HepG2 (cell line): ENCODE measurements around the gene INTS7. TPM values are rescaled to one million over a fixed set of nuclear protein-coding genes. Genes with fewer than 3 reads are reported as not detected.

Experiments used
- DMAP1 ChIP-seq: IDR thresholded peaks from 2 replicates; pipeline ENCODE4 v1.6.1; 2016
- GTF3A ChIP-seq: sonication (generic); formaldehyde crosslinking; conservative IDR thresholded peaks from 2 replicates; pipeline ENCODE4 v1.4.0; 2020; ENCODE audit warnings: mild to moderate bottlenecking, missing genetic modification reagents
- KAT7 ChIP-seq: IDR thresholded peaks from 2 replicates; pipeline ENCODE4 v1.6.1; 2018; ENCODE audit warnings: borderline replicate concordance, missing compliant biosample characterization
- NR2C2 ChIP-seq: sonication (generic); formaldehyde crosslinking; IDR thresholded peaks from 2 replicates; pipeline ENCODE4 v1.4.0; 2020; ENCODE audit warnings: missing genetic modification reagents, mild to moderate bottlenecking, moderate library complexity, borderline replicate concordance
- SMAD3 ChIP-seq: sonication (generic); formaldehyde crosslinking; IDR thresholded peaks from 2 replicates; pipeline ENCODE4 v1.4.0; 2020; ENCODE audit warnings: missing genetic modification reagents
- TEAD3 ChIP-seq: optimal IDR thresholded peaks from 2 replicates; pipeline ENCODE3; 2016; ENCODE audit warnings: borderline replicate concordance
- ZBTB1 ChIP-seq: sonication (generic); formaldehyde crosslinking; IDR thresholded peaks from 2 replicates; pipeline ENCODE4 v1.4.0; 2020; ENCODE audit warnings: missing genetic modification reagents, borderline replicate concordance
- ZNF275 ChIP-seq: sonication (generic); formaldehyde crosslinking; IDR thresholded peaks from 2 replicates; pipeline ENCODE4 v1.8.0; 2022; ENCODE audit warnings: missing genetic modification reagents, mild to moderate bottlenecking, inconsistent platforms, borderline replicate concordance
- ZNF574 ChIP-seq: sonication (generic); formaldehyde crosslinking; IDR thresholded peaks from 2 replicates; pipeline ENCODE4 v1.4.0; 2020; ENCODE audit warnings: missing genetic modification reagents
- polyA plus RNA-seq, 8 experiments: library from polyadenylated mRNA; depleted of rRNA in 3 of 8; stranded (reverse) in 7 of 8; unstranded in 1 of 8; fragments of >200 nt; fragmentation: Illumina TruSeq in 4 of 8; extraction: Trizol in 4 of 8; gene quantifications; 2 replicates each; pipeline versions ENCODE4 v1.2.1 to v1.2.3, GENCODE V29; 2011 to 2016; ENCODE audit warnings: low read depth in 4 of 8, missing spikeins in 1 of 8, mixed read lengths in 1 of 8; ENCODE audit not compliant: insufficient read depth in 1 of 8
- total RNA-seq, 5 experiments: library from RNA; depleted of rRNA; stranded (reverse); fragments of >200 nt; fragmentation: Illumina TruSeq; extraction: Trizol; gene quantifications; 2 replicates each; pipeline ENCODE4 v1.2.3, GENCODE V29; 2016; ENCODE audit warnings: low read depth in 1 of 5
- TF ChIP-seq, protein P1 (sequence below): sonication (generic); formaldehyde crosslinking; IDR thresholded peaks from 2 replicates; pipeline ENCODE4 v1.5.0; 2020; ENCODE audit warnings: mild to moderate bottlenecking, missing genetic modification reagents, borderline replicate concordance
- TF ChIP-seq, protein P2 (sequence below): sonication (generic); formaldehyde crosslinking; IDR thresholded peaks from 2 replicates; pipeline ENCODE4 v1.4.0; 2020; ENCODE audit warnings: mild to moderate bottlenecking, missing genetic modification reagents
- TF ChIP-seq, protein P3 (sequence below): sonication (generic); formaldehyde crosslinking; IDR thresholded peaks from 2 replicates; pipeline ENCODE4 v1.8.1; 2023; ENCODE audit warnings: mild to moderate bottlenecking, missing genetic modification reagents

Gene INTS7
- total and polyA plus RNA-seq, 2 of the 13 experiments (the other 11 are each of a cell fraction or from before 2014, with no cell fraction given), result 18.3 to 22.4 TPM

GRCh38 chr1:212035835-212036605 is 663 bp upstream of the INTS7 start (continued):
- no peak for TF ChIP-seq GTF3A
- TF ChIP-seq, protein P1, sequence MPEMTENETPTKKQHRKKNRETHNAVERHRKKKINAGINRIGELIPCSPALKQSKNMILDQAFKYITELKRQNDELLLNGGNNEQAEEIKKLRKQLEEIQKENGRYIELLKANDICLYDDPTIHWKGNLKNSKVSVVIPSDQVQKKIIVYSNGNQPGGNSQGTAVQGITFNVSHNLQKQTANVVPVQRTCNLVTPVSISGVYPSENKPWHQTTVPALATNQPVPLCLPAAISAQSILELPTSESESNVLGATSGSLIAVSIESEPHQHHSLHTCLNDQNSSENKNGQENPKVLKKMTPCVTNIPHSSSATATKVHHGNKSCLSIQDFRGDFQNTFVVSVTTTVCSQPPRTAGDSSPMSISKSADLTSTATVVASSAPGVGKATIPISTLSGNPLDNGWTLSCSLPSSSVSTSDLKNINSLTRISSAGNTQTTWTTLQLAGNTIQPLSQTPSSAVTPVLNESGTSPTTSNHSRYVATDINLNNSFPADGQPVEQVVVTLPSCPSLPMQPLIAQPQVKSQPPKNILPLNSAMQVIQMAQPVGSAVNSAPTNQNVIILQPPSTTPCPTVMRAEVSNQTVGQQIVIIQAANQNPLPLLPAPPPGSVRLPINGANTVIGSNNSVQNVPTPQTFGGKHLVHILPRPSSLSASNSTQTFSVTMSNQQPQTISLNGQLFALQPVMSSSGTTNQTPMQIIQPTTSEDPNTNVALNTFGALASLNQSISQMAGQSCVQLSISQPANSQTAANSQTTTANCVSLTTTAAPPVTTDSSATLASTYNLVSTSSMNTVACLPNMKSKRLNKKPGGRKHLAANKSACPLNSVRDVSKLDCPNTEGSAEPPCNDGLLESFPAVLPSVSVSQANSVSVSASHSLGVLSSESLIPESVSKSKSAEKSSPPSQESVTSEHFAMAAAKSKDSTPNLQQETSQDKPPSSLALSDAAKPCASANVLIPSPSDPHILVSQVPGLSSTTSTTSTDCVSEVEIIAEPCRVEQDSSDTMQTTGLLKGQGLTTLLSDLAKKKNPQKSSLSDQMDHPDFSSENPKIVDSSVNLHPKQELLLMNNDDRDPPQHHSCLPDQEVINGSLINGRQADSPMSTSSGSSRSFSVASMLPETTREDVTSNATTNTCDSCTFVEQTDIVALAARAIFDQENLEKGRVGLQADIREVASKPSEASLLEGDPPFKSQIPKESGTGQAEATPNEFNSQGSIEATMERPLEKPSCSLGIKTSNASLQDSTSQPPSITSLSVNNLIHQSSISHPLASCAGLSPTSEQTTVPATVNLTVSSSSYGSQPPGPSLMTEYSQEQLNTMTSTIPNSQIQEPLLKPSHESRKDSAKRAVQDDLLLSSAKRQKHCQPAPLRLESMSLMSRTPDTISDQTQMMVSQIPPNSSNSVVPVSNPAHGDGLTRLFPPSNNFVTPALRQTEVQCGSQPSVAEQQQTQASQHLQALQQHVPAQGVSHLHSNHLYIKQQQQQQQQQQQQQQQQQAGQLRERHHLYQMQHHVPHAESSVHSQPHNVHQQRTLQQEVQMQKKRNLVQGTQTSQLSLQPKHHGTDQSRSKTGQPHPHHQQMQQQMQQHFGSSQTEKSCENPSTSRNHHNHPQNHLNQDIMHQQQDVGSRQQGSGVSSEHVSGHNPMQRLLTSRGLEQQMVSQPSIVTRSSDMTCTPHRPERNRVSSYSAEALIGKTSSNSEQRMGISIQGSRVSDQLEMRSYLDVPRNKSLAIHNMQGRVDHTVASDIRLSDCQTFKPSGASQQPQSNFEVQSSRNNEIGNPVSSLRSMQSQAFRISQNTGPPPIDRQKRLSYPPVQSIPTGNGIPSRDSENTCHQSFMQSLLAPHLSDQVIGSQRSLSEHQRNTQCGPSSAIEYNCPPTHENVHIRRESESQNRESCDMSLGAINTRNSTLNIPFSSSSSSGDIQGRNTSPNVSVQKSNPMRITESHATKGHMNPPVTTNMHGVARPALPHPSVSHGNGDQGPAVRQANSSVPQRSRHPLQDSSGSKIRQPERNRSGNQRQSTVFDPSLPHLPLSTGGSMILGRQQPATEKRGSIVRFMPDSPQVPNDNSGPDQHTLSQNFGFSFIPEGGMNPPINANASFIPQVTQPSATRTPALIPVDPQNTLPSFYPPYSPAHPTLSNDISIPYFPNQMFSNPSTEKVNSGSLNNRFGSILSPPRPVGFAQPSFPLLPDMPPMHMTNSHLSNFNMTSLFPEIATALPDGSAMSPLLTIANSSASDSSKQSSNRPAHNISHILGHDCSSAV (CRISPR knock-in tag), result no peak
- TF ChIP-seq ZNF275 (CRISPR knock-in tag), result no peak
- no peak for TF ChIP-seq ZBTB1 (CRISPR knock-in tag)
- no peak for TF ChIP-seq NR2C2 (CRISPR knock-in tag)
- TF ChIP-seq TEAD3 (CRISPR knock-in tag), result no peak
- TF ChIP-seq ZNF574 (CRISPR knock-in tag), result no peak
- no peak for TF ChIP-seq DMAP1
- TF ChIP-seq SMAD3 (CRISPR knock-in tag), result no peak
- TF ChIP-seq KAT7 (CRISPR knock-in tag), result no peak
- TF ChIP-seq, protein P2, sequence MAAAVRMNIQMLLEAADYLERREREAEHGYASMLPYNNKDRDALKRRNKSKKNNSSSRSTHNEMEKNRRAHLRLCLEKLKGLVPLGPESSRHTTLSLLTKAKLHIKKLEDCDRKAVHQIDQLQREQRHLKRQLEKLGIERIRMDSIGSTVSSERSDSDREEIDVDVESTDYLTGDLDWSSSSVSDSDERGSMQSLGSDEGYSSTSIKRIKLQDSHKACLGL (CRISPR knock-in tag), result no peak
- TF ChIP-seq, protein P3, sequence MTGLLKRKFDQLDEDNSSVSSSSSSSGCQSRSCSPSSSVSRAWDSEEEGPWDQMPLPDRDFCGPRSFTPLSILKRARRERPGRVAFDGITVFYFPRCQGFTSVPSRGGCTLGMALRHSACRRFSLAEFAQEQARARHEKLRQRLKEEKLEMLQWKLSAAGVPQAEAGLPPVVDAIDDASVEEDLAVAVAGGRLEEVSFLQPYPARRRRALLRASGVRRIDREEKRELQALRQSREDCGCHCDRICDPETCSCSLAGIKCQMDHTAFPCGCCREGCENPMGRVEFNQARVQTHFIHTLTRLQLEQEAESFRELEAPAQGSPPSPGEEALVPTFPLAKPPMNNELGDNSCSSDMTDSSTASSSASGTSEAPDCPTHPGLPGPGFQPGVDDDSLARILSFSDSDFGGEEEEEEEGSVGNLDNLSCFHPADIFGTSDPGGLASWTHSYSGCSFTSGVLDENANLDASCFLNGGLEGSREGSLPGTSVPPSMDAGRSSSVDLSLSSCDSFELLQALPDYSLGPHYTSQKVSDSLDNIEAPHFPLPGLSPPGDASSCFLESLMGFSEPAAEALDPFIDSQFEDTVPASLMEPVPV (CRISPR knock-in tag), result no peak
